Central memory CD8-positive, alpha-beta T cell (primary cell): ENCODE measurements around the gene PHLDB2.

Experiments used
- ATAC-seq: fragments of 150-1000 bp; cut with Tn5 transposase; replicated peaks from 2 replicates; pipeline ENCODE4 v1.10.0; 2022; ENCODE audit warnings: mild to moderate bottlenecking, moderate FRiP score, moderate number of reproducible peaks; ENCODE audit not compliant: poor library complexity, severe bottlenecking; ENCODE audit errors: extremely low read depth
- DNase-seq, 2 donors: peaks; one replicate each; pipeline ENCODE4 v3.0.0; 2021; ENCODE audit warnings: low spot score in 2 of 2
- H3K27ac Mint-ChIP-seq: one replicate; pipeline ENCODE4 v1.8.0; 2022; ENCODE audit warnings: low read depth, mild to moderate bottlenecking, moderate library complexity, mixed read lengths
- H3K27me3 Mint-ChIP-seq: one replicate; pipeline ENCODE4 v1.8.0; 2022; ENCODE audit warnings: mixed read lengths
- H3K36me3 Mint-ChIP-seq: one replicate; pipeline ENCODE4 v1.8.0; 2022; ENCODE audit warnings: mild to moderate bottlenecking, moderate library complexity, mixed read lengths; ENCODE audit not compliant: insufficient read depth
- H3K4me1 Mint-ChIP-seq: one replicate; pipeline ENCODE4 v1.8.0; 2022; ENCODE audit warnings: mixed read lengths
- H3K4me3 Mint-ChIP-seq: one replicate; pipeline ENCODE4 v1.8.0; 2022; ENCODE audit warnings: mild to moderate bottlenecking, moderate library complexity, mixed read lengths
- H3K9me3 Mint-ChIP-seq: one replicate; pipeline ENCODE4 v1.8.0; 2022; ENCODE audit warnings: mixed read lengths

The PHLDB2 gene

GRCh38 chr3:111947231-111947630 lies 88.2 kb downstream of the PHLDB2 start:
- Mint-ChIP-seq H3K9me3 (no peaks in the 10 kb centered on the region), H3K4me3 (no peak overlapping the region), H3K27ac (no peak overlapping the region), H3K27me3 (no peaks in the 10 kb centered on the region), H3K4me1 (peaks cover 4% of the 10 kb centered on the region), H3K36me3 (peaks cover 2% of the 10 kb centered on the region)
- DNase-seq (no peak), ATAC-seq (no peak)

- Mint-ChIP-seq H3K9me3 (no peaks in the 10 kb centered on the region), H3K27me3 (no peaks in the 10 kb centered on the region), H3K27ac (no peak overlapping the region), H3K4me3 (no peak overlapping the region), H3K36me3 (peaks cover under 1% of the 10 kb centered on the region), H3K4me1 (peaks cover 4% of the 10 kb centered on the region)
- DNase-seq, result no peak
- no peak for ATAC-seq
These were observed 89.7 kb downstream of the PHLDB2 start for GRCh38 chr3:111948786-111949185.

DNA sequence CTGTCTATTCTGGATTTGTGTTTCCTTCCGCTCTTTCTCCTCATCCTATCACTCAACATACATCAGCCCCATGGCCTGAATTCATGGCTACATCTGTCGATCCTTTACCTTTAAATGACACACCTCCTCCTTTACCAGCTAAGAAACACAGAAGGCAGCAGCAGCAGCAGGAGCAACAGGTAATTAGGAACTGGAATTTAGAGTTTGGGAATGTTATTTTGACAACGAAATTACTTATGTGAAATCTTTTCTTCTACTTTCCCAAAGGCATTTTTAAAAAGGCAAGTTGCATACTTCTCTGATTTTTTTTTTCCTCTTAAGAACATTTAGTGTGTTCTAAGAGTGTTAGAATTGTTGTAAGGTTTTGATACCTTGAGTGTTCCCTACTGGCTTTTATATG lies 90.6 kb downstream of the PHLDB2 start:
- no peak overlapping the region for H3K27ac Mint-ChIP-seq
- no peaks in the 10 kb centered on the region for H3K27me3 Mint-ChIP-seq
- peaks cover 4% of the 10 kb centered on the region for H3K4me1 Mint-ChIP-seq
- no peaks in the 10 kb centered on the region for H3K9me3 Mint-ChIP-seq
- no peaks in the 10 kb centered on the region for H3K36me3 Mint-ChIP-seq
- H3K4me3 Mint-ChIP-seq, result no peak overlapping the region
- ATAC-seq (no peak), DNase-seq (no peak)

- Mint-ChIP-seq H3K36me3 (no peaks in the 10 kb centered on the region), H3K9me3 (no peaks in the 10 kb centered on the region), H3K4me1 (no peaks in the 10 kb centered on the region), H3K27me3 (no peaks in the 10 kb centered on the region), H3K4me3 (no peak overlapping the region), H3K27ac (no peak overlapping the region)
- DNase-seq, result no peak
- ATAC-seq, result no peak
These were observed 92.0 kb downstream of the PHLDB2 start for GRCh38 chr3:111951032-111951431.

- Mint-ChIP-seq H3K9me3 (no peaks in the 10 kb centered on the region), H3K27me3 (no peaks in the 10 kb centered on the region), H3K4me1 (no peaks in the 10 kb centered on the region), H3K36me3 (no peaks in the 10 kb centered on the region), H3K27ac (no peak overlapping the region), H3K4me3 (no peak overlapping the region)
- DNase-seq (no peak), ATAC-seq (no peak)
These were observed 93.0 kb downstream of the PHLDB2 start for GRCh38 chr3:111952086-111952485.

- Mint-ChIP-seq H3K9me3 (no peaks in the 10 kb centered on the region), H3K36me3 (no peaks in the 10 kb centered on the region), H3K4me3 (no peak overlapping the region), H3K27me3 (no peaks in the 10 kb centered on the region), H3K27ac (no peak overlapping the region), H3K4me1 (no peaks in the 10 kb centered on the region)
- DNase-seq (no peak), ATAC-seq (no peak)
These were observed 93.9 kb downstream of the PHLDB2 start for GRCh38 chr3:111952866-111953450.

- no peak for ATAC-seq
- Mint-ChIP-seq H3K4me3 (no peak overlapping the region), H3K27ac (no peak overlapping the region), H3K4me1 (no peaks in the 10 kb centered on the region), H3K36me3 (no peaks in the 10 kb centered on the region), H3K27me3 (no peaks in the 10 kb centered on the region), H3K9me3 (no peaks in the 10 kb centered on the region)
- no peak for DNase-seq
These were observed 95.3 kb downstream of the PHLDB2 start for GRCh38 chr3:111954228-111954990.

- ATAC-seq (no peak), DNase-seq (no peak)
- Mint-ChIP-seq H3K27ac (no peak overlapping the region), H3K9me3 (no peaks in the 10 kb centered on the region), H3K36me3 (no peaks in the 10 kb centered on the region), H3K4me1 (no peaks in the 10 kb centered on the region), H3K27me3 (no peaks in the 10 kb centered on the region), H3K4me3 (no peak overlapping the region)
These were observed 96.8 kb downstream of the PHLDB2 start for GRCh38 chr3:111955876-111956275.

DNA sequence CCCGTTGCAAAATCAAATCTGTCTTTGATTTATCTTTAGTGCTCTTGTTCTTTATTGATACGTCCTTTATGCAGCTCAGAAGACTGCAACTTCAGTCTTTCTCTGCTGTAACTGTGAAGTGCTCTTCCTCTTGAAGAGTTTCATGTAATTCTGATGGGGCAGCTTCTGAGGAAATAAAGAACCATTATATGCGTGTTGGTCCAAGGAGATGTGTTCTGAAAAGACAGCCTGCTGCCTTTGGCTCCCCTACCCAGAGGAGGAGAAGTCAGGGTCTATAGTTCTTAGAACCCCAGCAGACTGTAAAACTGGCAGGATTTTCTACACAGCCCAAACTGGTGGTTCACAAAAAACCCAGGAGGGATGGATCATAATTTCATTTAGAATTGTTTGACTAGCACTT lies 97.4 kb downstream of the PHLDB2 start:
- Mint-ChIP-seq H3K4me3 (no peak overlapping the region), H3K27me3 (no peaks in the 10 kb centered on the region), H3K4me1 (no peaks in the 10 kb centered on the region), H3K36me3 (no peaks in the 10 kb centered on the region), H3K27ac (no peak overlapping the region), H3K9me3 (no peaks in the 10 kb centered on the region)
- DNase-seq (no peak), ATAC-seq (no peak)

DNA sequence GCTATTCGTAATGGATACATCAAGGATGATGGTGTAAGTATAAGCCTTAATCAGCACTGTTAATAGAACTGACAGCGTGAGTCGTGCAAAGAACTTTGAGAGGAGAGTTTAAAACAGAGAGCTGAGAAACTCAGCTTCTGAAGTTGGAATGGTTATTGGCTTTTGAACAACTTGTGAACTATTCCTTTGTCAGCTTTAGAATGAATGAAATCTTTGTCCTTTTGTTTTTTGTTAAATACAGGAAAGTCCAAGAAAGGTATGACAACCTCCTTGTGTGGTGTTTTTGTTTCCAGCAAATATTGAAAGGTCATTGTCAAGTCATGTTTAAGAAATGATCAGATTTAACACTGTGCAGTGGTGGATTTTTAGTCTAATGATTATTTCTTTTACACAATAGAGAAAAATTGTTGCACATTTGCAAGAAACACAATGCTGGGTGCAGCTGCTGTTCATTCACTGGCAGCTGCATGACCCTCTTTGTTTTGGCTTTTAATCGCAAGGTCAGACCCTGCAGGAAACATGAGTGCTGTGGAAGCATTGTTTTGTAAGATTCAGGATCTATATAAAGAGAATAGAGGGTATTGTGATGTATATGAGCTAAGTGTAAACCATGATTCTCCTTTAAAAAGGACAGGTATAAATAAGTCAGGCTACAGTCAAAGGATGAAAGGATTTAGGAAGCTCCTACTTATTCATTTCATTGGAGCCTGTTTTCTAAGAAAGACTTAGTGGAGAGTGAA lies 98.1 kb downstream of the PHLDB2 start:
- Mint-ChIP-seq H3K4me3 (no peak overlapping the region), H3K9me3 (no peaks in the 10 kb centered on the region), H3K36me3 (no peaks in the 10 kb centered on the region), H3K4me1 (no peaks in the 10 kb centered on the region), H3K27me3 (no peaks in the 10 kb centered on the region), H3K27ac (no peak overlapping the region)
- ATAC-seq (no peak), DNase-seq (no peak)

GRCh38 chr3:111961461-111962164 lies 102.5 kb downstream of the PHLDB2 start:
- Mint-ChIP-seq H3K27ac (no peak overlapping the region), H3K9me3 (no peaks in the 10 kb centered on the region)

GRCh38 chr3:111963424-111963823 lies 104.4 kb downstream of the PHLDB2 start:
- ATAC-seq (no peak), DNase-seq (no peak)
- Mint-ChIP-seq H3K9me3 (no peaks in the 10 kb centered on the region), H3K4me1 (peaks cover 8% of the 10 kb centered on the region), H3K27ac (no peak overlapping the region), H3K4me3 (no peak overlapping the region), H3K36me3 (peaks cover 1% of the 10 kb centered on the region), H3K27me3 (no peaks in the 10 kb centered on the region)

More at GRCh38 chr3:111961461-111962164, 102.5 kb downstream of the PHLDB2 start:
- no peak overlapping the region for H3K4me3 Mint-ChIP-seq
- no peak for DNase-seq
- no peak for ATAC-seq
- peaks cover 1% of the 10 kb centered on the region for H3K36me3 Mint-ChIP-seq
- no peaks in the 10 kb centered on the region for H3K27me3 Mint-ChIP-seq
- H3K4me1 Mint-ChIP-seq, result no peaks in the 10 kb centered on the region
